HG03060 (cell line): Measurements from ENCODE around the gene GPR55.
A peak's percentile ranks its signal among the peaks of the same experiment; 100 is the strongest.

ENCODE experiments used
- ATAC-seq: cut with Tn5 transposase; IDR thresholded peaks from one replicate; pipeline ENCODE4 v1.9.1; 2021; ENCODE audit warnings: low read depth, moderate number of reproducible peaks; ENCODE audit not compliant: unreplicated experiment

GPR55 gene

DNA sequence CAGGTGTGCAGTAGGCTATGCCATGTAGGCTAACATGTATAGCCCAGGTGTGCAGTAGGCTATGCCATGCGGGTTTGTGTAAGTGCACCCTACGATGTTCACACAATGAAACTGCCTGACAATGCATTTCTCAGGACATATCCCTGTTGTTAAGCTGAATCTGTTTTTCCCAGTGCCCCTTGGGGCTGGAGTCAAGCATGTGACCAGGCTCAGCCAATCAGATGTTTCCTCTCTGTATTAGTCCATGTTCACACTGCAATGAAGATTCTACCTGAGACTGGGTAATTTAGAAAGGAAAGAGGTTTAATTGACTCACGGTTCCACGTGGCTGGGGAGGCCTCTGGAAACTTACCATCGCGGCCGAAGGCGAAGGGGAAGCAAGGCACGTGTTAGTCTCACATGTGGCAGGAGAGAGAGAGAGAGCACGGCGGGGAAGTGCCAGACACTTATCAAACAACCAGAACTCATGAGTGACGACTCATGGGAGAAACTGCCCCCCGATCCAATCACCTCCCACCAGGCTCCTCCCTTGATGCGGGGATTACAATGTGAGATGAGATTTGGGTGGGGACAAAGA is 36.1 kb downstream of the GPR55 start:
- no peak for ATAC-seq

DNA sequence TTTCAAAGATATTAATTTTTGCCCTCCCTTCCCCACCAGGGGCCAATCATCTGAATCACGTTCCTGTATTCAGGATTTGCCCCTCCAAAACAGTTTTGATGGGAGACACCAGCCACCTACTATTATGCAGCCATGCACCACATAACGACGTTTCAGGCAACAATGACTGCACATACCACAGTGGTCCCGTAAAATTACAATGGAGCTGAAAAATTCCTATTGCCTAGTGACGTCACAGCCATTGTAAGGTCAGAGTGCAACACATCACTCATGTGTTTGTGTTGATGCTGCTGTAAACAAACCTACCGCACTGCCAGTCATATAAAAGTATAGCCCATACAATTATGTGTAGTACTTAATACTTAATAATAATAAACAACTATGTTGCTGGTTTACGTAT is 37.7 kb downstream of the GPR55 start:
- ATAC-seq: no peak

DNA sequence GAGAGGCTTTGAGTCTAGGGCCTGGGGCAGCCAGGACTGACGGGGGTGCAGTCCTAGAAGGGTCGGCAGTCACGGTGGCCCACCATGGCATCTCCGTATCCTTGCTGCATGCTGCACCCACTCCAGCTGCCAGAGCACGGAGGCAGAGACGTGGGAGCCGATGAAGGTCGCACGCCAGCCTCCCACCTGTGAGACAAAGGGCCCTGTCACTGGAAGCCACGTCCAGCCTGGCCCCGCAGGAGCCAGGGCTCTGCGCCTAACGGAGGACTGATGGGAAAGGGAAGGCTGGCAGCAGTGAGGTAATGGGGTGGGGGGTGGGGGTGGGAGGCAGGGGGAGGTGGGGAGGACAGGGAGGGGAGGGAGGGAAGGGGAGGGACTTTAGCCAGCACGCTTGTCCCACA is 38.4 kb downstream of the GPR55 start:
- ATAC-seq: no peak

DNA sequence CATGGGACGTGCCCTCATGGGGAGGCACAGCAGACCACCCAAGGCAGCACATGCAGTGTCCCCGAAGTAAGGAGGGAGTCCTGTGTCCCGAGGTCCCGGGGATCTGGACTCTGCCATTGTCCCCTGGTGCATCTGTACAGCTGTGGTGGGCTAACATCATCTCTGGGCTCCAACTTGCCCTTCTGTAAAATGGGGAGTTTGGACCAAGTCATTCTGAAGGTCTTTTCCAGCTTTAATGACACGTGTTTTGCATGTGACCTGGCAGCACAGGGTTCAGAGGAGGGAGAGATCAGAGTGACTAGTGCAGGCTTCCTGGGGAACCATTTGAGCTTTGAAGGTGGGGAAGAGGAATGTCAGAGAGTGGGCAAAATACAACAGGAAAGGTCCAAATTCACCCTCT is 38.8 kb downstream of the GPR55 start:
- ATAC-seq: no peak

DNA sequence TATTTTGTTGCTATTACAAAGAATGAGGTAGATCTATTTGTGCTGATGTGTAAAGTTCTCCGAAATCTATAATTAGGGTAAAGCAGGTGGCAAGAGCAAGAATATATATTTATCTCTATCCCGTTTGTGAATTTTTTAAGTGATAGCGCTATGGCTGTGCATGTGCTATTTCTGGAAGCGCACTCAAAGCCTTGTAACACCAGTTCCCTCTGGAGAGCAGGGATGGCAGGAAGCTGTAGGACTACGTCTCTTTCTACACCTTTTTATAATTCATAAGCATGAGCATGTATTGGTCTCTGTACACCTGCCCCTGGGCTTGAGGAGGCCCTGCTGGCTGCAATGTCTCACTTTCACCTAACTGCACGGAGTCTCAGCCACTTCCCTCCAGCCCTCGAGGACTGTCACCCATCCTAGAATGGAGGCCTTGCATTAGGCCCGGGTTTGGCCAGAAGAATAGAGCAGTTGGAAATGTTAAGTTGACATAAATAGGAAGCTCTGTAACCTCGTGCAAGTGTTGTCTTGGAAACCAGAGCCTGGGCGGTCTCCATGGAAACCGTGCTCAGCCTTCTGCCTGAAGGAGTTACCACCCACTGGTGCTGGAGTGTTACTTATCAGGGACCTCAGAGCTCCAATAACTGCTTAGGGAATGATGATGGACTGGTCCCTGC is 39.4 kb downstream of the GPR55 start:
- ATAC-seq: no peak

DNA sequence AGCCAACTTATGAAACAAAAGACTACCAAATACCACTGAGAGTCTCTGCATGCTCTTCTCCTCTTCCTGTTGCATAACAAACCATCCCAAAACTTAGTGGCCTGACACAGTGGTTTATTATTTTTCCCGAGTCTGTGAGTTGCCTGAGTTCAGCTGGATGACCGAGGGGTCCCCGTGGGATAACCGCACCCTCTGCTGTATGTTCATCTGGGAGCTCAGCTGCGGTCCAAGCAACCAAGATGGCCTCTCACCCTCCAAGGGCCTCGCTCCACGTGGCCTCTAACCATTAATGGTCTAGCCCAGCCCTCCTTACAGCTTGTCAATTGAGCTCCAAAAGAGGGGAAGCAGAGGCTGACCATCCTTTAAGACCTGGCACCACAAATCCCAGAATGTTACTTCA is 43.2 kb downstream of the GPR55 start:
- no peak for ATAC-seq

DNA sequence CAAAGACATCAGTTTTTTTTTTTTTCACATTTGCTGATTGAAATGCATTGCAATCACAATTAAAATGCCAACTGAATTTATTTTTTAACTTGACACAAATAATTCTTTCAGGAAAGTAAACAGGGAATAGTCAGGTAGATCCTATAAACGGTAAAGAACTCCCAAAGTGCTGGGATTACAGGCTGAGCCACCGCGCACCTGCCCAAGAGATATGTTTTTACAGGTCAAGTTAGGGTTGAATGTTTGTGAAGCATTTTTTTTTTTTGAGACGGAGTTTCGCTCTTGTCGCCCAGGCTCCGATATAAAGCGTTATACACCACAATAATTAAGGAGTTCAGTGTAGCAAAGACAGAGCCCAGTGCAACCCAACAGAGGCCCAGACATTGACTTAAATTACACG is 45.2 kb downstream of the GPR55 start:
- ATAC-seq: no peak

DNA sequence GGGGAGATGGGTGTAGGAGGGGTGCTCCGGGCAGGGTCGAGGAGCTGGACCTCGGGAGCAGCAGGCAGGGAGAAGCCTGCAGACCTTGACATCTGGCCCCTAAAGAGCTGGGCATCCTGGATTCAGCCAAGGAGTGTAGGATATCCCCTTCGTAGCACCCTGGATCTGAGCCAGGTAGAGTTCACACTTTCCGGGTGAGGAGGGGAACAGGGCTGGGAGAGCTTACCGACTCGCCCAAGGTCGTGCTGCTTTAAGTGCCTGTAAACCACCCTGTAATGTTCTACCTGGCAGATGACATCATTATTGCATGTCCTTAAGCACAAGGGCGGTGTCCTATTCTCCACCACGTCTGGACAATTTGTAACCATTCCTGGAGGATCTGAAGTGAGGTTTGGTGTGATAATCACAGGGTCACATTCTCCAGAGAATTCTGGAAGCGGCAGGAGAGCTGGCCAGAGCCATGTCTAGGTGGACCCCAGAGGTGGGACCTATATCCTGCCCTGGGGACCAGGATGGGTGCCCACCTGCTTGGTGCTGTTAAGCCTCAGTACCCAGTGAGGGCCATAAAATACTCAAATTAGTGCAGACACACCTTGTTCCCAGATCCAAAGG is 45.7 kb downstream of the GPR55 start:
- ATAC-seq: no peak

DNA sequence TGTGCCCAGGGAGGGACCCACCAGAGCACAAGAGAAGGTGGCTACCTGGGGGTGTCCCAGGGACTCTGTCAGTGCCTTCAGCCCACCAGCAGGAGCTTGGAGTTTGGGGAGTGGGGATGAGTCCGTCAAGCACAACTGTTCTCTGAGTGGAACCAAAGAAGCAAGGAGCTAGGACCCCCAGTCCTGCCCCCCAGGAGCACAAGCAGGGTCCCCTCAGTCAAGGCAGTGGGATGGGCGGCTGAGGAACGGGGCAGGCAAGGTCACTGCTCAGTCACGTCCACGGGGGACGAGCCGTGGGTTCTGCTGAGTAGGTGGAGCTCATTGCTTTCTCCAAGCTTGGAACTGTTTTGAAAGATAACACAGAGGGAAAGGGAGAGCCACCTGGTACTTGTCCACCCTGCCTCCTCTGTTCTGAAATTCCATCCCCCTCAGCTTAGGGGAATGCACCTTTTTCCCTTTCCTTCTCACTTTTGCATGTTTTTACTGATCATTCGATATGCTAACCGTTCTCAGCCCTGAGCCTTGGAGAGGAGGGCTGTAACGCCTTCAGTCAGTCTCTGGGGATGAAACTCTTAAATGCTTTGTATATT is 46.3 kb downstream of the GPR55 start:
- ATAC-seq: no peak

DNA sequence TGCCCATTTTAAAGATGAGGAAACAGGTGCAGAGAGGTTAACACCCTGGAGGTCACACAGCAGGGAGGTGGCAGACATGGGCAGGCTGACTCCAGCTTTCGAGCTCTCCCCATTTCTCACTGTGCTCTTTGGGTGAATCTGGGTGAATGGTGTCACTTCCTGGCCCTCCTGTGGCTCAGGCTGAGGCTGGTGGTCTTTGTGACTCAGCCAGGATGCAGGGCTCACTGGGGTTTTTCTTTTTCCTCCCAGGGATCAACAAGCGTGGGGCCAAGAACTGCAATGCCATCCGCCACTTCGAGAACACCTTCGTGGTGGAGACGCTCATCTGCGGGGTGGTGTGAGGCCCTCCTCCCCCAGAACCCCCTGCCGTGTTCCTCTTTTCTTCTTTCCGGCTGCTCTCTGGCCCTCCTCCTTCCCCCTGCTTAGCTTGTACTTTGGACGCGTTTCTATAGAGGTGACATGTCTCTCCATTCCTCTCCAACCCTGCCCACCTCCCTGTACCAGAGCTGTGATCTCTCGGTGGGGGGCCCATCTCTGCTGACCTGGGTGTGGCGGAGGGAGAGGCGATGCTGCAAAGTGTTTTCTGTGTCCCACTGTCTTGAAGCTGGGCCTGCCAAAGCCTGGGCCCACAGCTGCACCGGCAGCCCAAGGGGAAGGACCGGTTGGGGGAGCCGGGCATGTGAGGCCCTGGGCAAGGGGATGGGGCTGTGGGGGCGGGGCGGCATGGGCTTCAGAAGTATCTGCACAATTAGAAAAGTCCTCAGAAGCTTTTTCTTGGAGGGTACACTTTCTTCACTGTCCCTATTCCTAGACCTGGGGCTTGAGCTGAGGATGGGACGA is 47.1 kb downstream of the GPR55 start:
- no peak for ATAC-seq

DNA sequence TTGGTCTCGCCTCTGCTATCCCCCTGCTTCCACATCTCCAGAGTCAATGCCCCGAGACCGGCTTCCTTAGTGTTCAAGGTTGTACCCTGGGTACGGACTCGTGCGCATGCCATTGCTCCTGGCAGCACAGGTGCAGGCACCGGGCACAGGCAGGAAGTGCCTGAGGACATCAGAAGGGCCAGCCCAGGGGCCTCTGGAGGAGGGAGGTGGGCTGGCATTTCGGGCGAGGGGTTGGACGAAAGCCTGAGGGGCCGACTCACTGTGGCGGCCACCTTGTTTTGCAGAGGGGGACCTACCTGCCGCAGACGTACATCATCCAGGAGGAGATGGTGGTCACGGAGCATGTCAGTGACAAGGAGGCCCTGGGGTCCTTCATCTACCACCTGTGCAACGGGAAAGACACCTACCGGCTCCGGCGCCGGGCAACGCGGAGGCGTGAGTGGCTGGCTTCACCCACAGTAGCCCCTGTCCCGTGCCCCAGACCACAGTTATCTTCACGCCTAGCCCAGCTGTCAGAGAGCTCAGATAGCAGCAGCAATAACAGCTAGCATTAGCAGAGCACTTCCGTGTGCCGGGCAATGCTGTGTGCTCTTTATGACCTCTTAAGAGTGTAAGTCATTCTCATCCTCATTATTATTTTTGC is 47.8 kb downstream of the GPR55 start:
- no peak for ATAC-seq

DNA sequence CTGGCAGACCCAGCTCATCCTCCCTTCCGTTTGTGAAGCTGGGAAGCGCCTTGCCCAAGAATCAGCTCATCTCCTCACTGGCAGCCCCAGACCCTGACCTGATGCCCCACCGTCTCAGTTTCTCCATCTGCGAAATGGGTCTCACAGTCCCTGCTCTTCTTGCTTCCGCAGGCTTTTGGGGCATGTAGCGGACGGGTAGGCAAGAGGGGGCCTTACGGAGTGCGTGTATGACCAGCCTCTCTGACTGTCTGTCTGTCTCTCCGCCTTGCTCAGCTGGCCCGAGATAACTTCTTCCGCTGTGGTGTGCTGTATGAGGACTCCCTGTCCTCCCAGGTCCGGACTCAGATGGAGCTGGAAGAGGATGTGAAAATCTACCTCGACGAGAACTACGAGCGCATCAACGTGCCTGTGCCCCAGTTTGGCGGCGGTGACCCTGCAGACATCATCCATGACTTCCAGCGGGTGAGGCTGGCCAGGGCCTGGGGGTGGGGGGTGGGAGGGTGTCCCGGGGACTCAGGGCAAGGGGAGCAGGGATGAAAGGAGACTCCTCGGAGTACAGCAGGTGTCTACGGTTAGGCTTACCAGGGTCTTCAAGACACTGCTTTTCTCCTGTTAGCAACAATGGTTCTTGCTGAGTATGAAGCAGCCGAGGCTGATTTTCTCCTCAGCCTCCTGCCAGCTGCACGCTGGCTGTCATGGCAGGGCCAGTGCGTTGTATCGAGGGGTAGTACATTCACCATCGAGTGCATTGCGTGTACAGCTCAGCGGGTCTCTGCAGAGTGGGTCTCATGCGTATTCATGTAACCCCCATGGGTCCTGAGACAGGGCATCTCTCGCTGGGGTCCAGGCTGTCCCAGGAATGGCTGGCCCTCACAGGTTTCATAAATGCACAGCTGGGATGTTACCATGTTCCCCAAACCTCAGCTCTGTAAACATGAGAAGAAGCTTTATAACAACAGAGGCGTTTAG is 49.4 kb downstream of the GPR55 start:
- ATAC-seq: no peak

DNA sequence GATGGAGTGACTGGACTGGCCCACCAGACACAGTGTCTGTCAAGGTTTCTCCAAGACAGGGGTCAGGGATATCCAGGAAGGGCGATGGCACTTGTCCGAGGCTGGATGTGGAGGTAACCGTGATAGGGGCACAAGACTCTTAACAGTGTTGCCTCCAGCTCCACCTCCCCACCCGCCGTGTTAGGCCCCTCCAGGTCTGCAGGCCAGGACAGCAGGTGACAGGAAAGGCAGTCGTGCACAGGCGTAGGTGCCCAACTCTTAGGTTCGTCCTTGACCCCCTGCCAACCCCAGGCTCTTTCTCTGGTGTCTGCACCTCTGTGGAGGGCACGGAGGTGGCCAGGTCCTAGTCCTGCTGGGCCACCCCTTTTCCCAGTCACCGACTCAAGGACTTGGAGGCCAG is 50.2 kb downstream of the GPR55 start:
- no peak for ATAC-seq

DNA sequence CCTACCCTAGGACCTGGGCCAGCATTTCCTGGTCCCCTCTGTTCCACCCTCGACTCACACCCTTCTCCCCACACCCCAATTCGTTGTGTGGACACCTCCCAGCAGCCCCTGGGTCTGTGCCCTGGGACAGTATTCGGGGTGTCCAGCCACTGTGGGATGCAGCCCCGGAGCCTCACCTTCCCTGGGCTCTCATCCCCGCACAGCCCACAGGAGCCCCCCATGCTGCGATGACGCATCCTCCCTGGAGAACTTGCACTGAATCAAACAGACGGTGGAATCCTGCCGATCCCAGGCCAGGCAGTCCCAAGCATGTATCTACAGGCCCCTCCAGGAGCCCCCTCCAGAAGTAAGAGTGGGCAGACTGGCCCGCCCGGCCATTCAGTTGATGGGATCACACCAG is 50.6 kb downstream of the GPR55 start:
- no peak for ATAC-seq

DNA sequence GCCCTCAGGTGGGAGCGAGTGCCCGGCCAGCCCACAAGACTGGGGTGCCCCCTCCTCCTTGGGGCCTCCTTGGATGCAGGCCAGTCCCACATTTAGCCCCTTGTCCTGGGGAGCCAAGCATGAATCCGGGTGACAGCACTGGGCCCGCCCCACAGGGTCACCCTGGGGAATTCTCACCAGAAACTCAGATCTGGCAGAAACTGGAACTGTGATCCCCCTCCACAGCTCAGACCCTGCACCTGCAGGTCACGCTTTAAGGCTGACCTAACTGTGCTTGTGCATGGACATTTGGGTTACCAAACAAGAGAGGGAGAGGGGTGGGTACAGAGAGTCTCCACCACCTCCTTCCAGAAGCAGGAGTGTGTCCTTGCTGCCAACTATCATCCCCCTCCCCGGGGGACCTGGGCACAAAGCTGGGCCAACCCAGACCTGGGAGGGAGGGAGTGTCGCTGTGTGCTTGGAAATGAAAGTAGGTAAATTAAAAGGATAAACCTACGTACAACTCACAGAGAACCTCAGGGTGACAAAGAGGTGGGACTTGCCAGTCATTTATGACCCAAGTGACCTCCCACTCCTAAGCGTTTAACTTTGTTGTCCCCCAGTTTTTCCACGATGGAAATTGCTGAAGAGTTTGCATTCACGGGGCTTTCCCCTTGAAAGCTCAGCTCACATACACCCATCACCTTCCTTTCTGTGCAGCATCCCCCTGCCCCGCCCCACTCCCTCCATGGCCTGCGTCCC is 51.2 kb downstream of the GPR55 start:
- ATAC-seq: peak; percentile 61

DNA sequence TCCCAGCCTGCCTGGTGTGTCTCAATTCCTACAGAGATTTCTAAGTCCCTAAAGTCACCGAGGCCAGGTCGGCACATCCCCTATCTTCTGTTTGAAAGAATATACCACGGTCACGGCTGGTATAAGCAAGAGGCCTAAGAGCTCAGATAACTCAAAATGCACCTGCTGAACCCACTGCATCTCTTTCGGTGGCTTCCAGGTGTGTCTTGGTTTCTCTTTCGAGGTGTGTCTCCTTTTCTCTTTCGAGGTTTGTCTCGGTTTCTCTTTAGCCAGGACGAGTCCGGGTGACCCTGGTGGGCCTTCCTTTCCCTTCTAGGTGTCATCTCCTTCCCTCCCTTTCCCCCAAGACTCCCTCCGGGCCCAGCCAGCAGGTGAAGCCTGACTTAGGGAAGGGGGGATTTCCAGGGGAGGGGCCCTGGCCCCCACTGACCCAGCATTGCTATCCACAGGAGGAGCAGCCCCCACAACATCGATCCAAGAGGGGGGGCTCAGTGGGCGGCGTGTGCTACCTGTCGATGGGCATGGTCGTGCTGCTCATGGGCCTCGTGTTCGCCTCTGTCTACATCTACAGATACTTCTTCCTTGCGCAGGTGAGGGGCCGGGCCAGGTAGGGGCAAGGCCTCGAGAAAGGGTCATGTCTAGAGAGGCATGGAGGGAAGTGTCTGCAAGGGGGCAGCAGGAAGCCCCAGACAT is 51.9 kb downstream of the GPR55 start:
- peak; percentile 54 for ATAC-seq

DNA sequence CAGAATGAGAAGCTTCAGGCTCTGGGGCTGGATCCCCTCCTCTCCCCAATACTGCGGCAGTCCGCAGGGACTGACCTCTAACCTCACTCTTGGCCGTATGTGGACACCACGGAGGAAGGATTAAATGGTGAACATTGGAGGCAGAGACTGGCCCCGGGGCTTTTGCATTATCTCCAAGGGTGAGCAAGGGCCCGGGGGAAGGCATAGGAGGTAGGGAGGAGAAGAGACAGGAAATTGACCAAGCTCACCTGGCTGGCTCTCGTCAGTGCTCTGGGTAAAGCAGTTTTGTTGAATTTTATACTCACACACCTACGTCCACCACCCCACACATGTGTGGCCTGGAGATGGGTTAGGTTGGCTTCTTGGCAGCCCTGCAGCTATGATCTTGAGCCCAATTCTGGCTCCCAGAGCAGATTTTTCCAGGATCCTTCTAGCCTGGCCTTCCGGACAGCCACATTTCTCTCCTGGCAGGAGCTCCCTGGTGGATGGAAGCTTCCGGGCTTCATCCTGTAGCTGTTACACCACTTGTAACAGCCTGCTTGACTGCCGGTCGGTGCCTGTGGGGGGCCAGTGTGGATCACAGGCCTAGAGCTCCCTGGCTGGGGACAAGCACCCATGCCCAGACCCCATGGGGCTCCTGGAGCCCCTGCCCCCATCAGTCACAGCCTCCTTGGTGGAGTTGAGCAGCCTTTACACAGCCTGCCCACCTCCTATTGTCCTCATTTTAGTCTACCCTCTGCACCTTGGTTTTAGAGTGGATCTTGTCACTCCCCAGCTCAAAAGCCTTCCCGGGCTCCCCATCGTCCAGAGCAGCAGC is 52.7 kb downstream of the GPR55 start:
- no peak for ATAC-seq
